SK-N-SH (cell line): ENCODE results near the gene FRS2. TPM values are rescaled to one million over a fixed set of nuclear protein-coding genes. Genes with fewer than 3 reads are reported as not detected.

ENCODE experiments used
- CTCF ChIA-PET: fragments of 300-600, 350-600 bp; formaldehyde crosslinking; extraction: SDS; loops from one replicate; lab custom pipeline; 2021; lab: Yijun Ruan, JAX
- POLR2A ChIA-PET: fragments of 350-600 bp; sonication (Branson Sonifier 250); formaldehyde crosslinking; extraction: SDS; loops from one replicate; lab custom pipeline; 2020; ENCODE audit warnings: antibody characterized with exemption, inconsistent platforms; lab: Yijun Ruan, JAX
- DNase-seq: peaks from one replicate; pipeline ENCODE4 v3.0.0; 2012
- H2AFZ ChIP-seq: fragments of 200-600 bp; sonication (generic); 2 replicates; pipeline ENCODE4 v1.8.1; 2016; ENCODE audit warnings: antibody characterized with exemption, mild to moderate bottlenecking, low read depth
- H3F3A ChIP-seq: fragments of 200-600 bp; sonication (generic); replicated peaks from 2 replicates; pipeline ENCODE3; 2016; ENCODE audit warnings: antibody characterized with exemption, mild to moderate bottlenecking; ENCODE audit not compliant: insufficient read depth
- H3K27ac ChIP-seq, 2 experiments: fragments of 200-500 bp in 1 of 2; fragments of 200-600 bp in 1 of 2; sonication (Bioruptor generic) in 1 of 2; sonication (generic), shearing (Covaris generic) in 1 of 2; 2 replicates each; pipeline versions ENCODE4 v1.5.1 to v1.6.1; 2014 to 2016; ENCODE audit warnings: low read depth in 2 of 2, inconsistent platforms in 1 of 2, low read length in 1 of 2, mild to moderate bottlenecking in 1 of 2, mixed read lengths in 1 of 2
- H3K27me3 ChIP-seq: fragments of 200-600 bp; sonication (generic), shearing (Covaris generic); 2 replicates; pipeline ENCODE4 v1.6.1; 2016; ENCODE audit warnings: mixed run types; ENCODE audit not compliant: insufficient read depth
- H3K36me3 ChIP-seq, 2 experiments: fragments of 200-500 bp in 1 of 2; fragments of 200-600 bp in 1 of 2; sonication (Bioruptor generic) in 1 of 2; sonication (generic) in 1 of 2; replicated peaks in 1 of 2; 2 replicates each; pipeline versions ENCODE3 to v1.5.1; 2014 to 2016; ENCODE audit warnings: low read length in 1 of 2, mild to moderate bottlenecking in 1 of 2; ENCODE audit not compliant: insufficient read depth in 2 of 2, control insufficient read depth in 1 of 2
- H3K4me1 ChIP-seq, 2 experiments: fragments of 200-500 bp in 1 of 2; fragments of 200-600 bp in 1 of 2; sonication (Bioruptor generic) in 1 of 2; sonication (generic), shearing (Covaris generic) in 1 of 2; 2 replicates each; pipeline versions ENCODE4 v1.5.1 to v1.6.1; 2014 to 2016; ENCODE audit warnings: low read depth in 1 of 2, low read length in 1 of 2, mixed run types in 1 of 2; ENCODE audit not compliant: insufficient read depth in 2 of 2, control insufficient read depth in 1 of 2
- H3K4me2 ChIP-seq: fragments of 200-600 bp; sonication (generic), shearing (Covaris generic); 2 replicates; pipeline ENCODE4 v1.6.1; 2017; ENCODE audit warnings: mixed run types
- H3K4me3 ChIP-seq, 2 experiments: fragments of 200-500 bp in 1 of 2; fragments of 200-600 bp in 1 of 2; sonication (Bioruptor generic) in 1 of 2; sonication (generic), shearing (Covaris generic) in 1 of 2; 2 replicates each; pipeline versions ENCODE4 v1.5.1 to v1.8.1; 2014 to 2016; ENCODE audit warnings: low read depth in 2 of 2, inconsistent platforms in 1 of 2, low read length in 1 of 2, mild to moderate bottlenecking in 1 of 2, mixed read lengths in 1 of 2, moderate library complexity in 1 of 2
- H3K79me2 ChIP-seq: fragments of 200-600 bp; sonication (generic); 2 replicates; pipeline ENCODE4 v1.8.1; 2017; ENCODE audit warnings: mild to moderate bottlenecking; ENCODE audit not compliant: insufficient read depth
- H3K9ac ChIP-seq: fragments of 200-600 bp; sonication (generic); 2 replicates; pipeline ENCODE4 v1.6.1; 2017; ENCODE audit warnings: mixed run types
- H3K9me2 ChIP-seq: fragments of 200-600 bp; sonication (generic); 2 replicates; pipeline ENCODE4 v1.6.1; 2017; ENCODE audit warnings: mixed run types
- H3K9me3 ChIP-seq: fragments of 200-600 bp; sonication (generic); 2 replicates; pipeline ENCODE4 v1.6.1; 2017; ENCODE audit warnings: mixed run types, mild to moderate bottlenecking, moderate library complexity
- H4K20me1 ChIP-seq: fragments of 200-600 bp; sonication (generic); 2 replicates; pipeline ENCODE4 v1.6.1; 2017; ENCODE audit warnings: mild to moderate bottlenecking, mixed run types; ENCODE audit not compliant: insufficient read depth
- JUND ChIP-seq: IDR thresholded peaks from 2 replicates; pipeline ENCODE4 v1.4.0; 2012
- MEF2A ChIP-seq: IDR thresholded peaks from 2 replicates; pipeline ENCODE4 v1.4.0; 2012; ENCODE audit warnings: low read depth, borderline replicate concordance
- NFIC ChIP-seq: IDR thresholded peaks from 2 replicates; pipeline ENCODE4 v1.4.0; 2012; ENCODE audit warnings: borderline replicate concordance
- NRF1 ChIP-seq: IDR thresholded peaks from 2 replicates; pipeline ENCODE4 v1.6.1; 2012; ENCODE audit warnings: low read depth, mild to moderate bottlenecking, low read length
- RAD21 ChIP-seq: IDR thresholded peaks from 2 replicates; pipeline ENCODE4 v1.6.1; 2012; ENCODE audit warnings: mild to moderate bottlenecking, low read length
- SIN3A ChIP-seq: IDR thresholded peaks from 2 replicates; pipeline ENCODE4 v1.6.1; 2012; ENCODE audit warnings: low read depth, mild to moderate bottlenecking, low read length, moderate library complexity, borderline replicate concordance
- SMC3 ChIP-seq: IDR thresholded peaks from 2 replicates; pipeline ENCODE4 v1.6.1; 2012; ENCODE audit warnings: low read depth, low read length, improper control_type of control experiment
- USF1 ChIP-seq: IDR thresholded peaks from 2 replicates; pipeline ENCODE4 v1.4.0; 2012; ENCODE audit warnings: low read depth, borderline replicate concordance
- WGBS: methylation state at CpG from one replicate; pipeline ENCODE4 v1.1.6; 2017; ENCODE audit warnings: low lambda C conversion rate; 5-methylcytosine and 5-hydroxymethylcytosine counted together
- polyA plus RNA-seq, 3 experiments: library from polyadenylated mRNA; depleted of rRNA; stranded (reverse); fragments of >200 nt; gene quantifications; 2 replicates each; pipeline ENCODE4 v1.2.3, GENCODE V29; 2012

Gene FRS2
- polyA plus RNA-seq, 1 of the 3 experiments (the other 2 are of a cell fraction): 7.1 TPM

DNA sequence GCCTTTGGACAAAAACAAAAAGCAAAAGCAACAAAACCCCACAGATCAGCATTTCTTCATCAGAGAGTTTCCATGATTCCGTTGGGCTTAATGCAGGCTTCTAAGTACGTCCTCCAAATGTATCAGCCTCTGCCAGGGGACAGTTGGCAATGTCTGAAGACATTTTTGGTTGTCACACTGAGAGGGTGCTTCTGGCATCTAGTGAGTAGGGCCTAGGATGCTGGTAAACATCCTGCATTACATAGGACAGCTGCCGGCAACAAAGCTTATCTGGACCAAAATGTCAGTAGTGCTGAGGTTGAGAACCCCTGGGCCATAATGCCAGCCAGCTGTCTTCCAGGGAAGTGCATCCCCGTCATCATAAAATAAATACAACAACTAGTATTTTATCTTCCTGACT lies 149.9 kb downstream of the FRS2 start:
- CTCF ChIA-PET: interaction anchor here (0.7 to 6.6 kb wide), 4 partner anchors 10 to 813 kb away, joined by 3 to 45 read pairs (median 5); partner anchors contain the start of gene LRRC10
- Histone ChIP-seq H3K4me2 (no peak overlapping the region), H3K79me2 (no peaks in the 10 kb centered on the region), H3K4me1 (peaks cover 0 to 17% of the 10 kb centered on the region in 2 experiments; a peak in 1 of 4 replicates), H3K9me3 (no peaks in the 10 kb centered on the region), H3F3A (no peaks in the 10 kb centered on the region), H3K9me2 (no peaks in the 10 kb centered on the region), H3K27me3 (peaks cover 8% of the 10 kb centered on the region; the same call in 1 of the 2 replicates), H3K36me3 (no peaks in the 10 kb centered on the region), H3K4me3 (no peak overlapping the region), H3K27ac (no peak overlapping the region), H3K9ac (no peak overlapping the region), H4K20me1 (no peaks in the 10 kb centered on the region), H2AFZ (no peak overlapping the region)
- TF ChIP-seq SIN3A: no peak
- TF ChIP-seq NFIC: no peak
- no peak for TF ChIP-seq SMC3
- no peak for TF ChIP-seq USF1
- DNase-seq: no peak
- 74% methylated on average over 3 of the region's 4 CpGs for WGBS
- POLR2A ChIA-PET: no interaction called here

GRCh38 chr12:69620921-69621320 lies 150.7 kb downstream of the FRS2 start:
- no peak overlapping the region for H3K9ac ChIP-seq
- no peaks in the 10 kb centered on the region for H3K9me2 ChIP-seq
- no peak for TF ChIP-seq MEF2A
- TF ChIP-seq NRF1: no peak
- TF ChIP-seq SIN3A: no peak
- no peak overlapping the region for H3K4me3 ChIP-seq
- no peaks in the 10 kb centered on the region for H4K20me1 ChIP-seq
- peaks cover 0 to 17% of the 10 kb centered on the region in 2 experiments; a peak in 1 of 4 replicates for H3K4me1 ChIP-seq
- ChIA-PET POLR2A (no interaction called here), CTCF (interaction anchor here (0.7 to 6.6 kb wide), 3 partner anchors 19 to 814 kb away, joined by 3 to 45 read pairs (median 4); no protein-coding TSS in a partner anchor)
- H3K9me3 ChIP-seq: no peaks in the 10 kb centered on the region
- peaks cover 8% of the 10 kb centered on the region; the same call in 1 of the 2 replicates for H3K27me3 ChIP-seq
- H3F3A ChIP-seq: no peaks in the 10 kb centered on the region
- no peaks in the 10 kb centered on the region for H3K79me2 ChIP-seq
- no peak for DNase-seq
- 73% methylated on average over 2 of the region's 2 CpGs for WGBS
- H3K4me2 ChIP-seq: no peak overlapping the region
- H2AFZ ChIP-seq: no peak overlapping the region
- no peaks in the 10 kb centered on the region for H3K36me3 ChIP-seq
- H3K27ac ChIP-seq: no peak overlapping the region

GRCh38 chr12:69621551-69621950 lies 151.4 kb downstream of the FRS2 start:
- no peaks in the 10 kb centered on the region for H3F3A ChIP-seq
- no peaks in the 10 kb centered on the region for H3K36me3 ChIP-seq
- H3K79me2 ChIP-seq: no peaks in the 10 kb centered on the region
- WGBS: 52% methylated on average over 2 of the region's 2 CpGs
- no peaks in the 10 kb centered on the region for H4K20me1 ChIP-seq
- peaks cover 8% of the 10 kb centered on the region; the same call in 1 of the 2 replicates for H3K27me3 ChIP-seq
- no peaks in the 10 kb centered on the region for H3K9me2 ChIP-seq
- no peaks in the 10 kb centered on the region for H3K9me3 ChIP-seq
- H3K4me1 ChIP-seq: peaks cover 0 to 17% of the 10 kb centered on the region in 2 experiments; a peak in 1 of 4 replicates
- no peak overlapping the region for H3K4me2 ChIP-seq
- POLR2A ChIA-PET: no interaction called here
- no peak overlapping the region for H3K27ac ChIP-seq
- no peak for TF ChIP-seq MEF2A
- TF ChIP-seq RAD21: no peak
- TF ChIP-seq JUND: no peak
- TF ChIP-seq SMC3: no peak
- CTCF ChIA-PET: interaction anchor here (1.2 to 6.6 kb wide), 3 partner anchors 10 to 43 kb away, joined by 3 to 45 read pairs (median 3); no protein-coding TSS in a partner anchor
- no peak for DNase-seq
- no peak overlapping the region for H2AFZ ChIP-seq
- H3K9ac ChIP-seq: no peak overlapping the region
- no peak overlapping the region for H3K4me3 ChIP-seq
